ENCODE measurements around the gene SFI1.

- TF ChIP-seq EZH2 (IDR thresholded peaks at IDR 0.05; ENCODE audit: insufficient read depth, poor library complexity, severe bottlenecking) (no peak), EZH2phosphoT487 (IDR thresholded peaks at IDR 0.05; ENCODE audit: insufficient read depth, low read depth) (no peak)
Observed at GRCh38 chr22:31605851-31606585, 109.7 kb downstream of the SFI1 start.
